Upper lobe of left lung (tissue), 6 donors: Measurements from ENCODE around the gene PHLPP2. TPM values are rescaled to one million over a fixed set of nuclear protein-coding genes. Genes with fewer than 3 reads are reported as not detected.
A peak's percentile ranks its signal among the peaks of the same experiment; 100 is the strongest.

Experiments
- ATAC-seq, 2 donors: fragments of 200-7000 bp; cut with Tn5 transposase; one replicate each; pipeline ENCODE4 v1.9.1; 2022; ENCODE audit warnings: mild to moderate bottlenecking in 2 of 2, moderate library complexity in 2 of 2; ENCODE audit not compliant: low FRiP score in 2 of 2
- DNase-seq, 2 donors: peaks; one replicate each; pipeline ENCODE4 v3.0.0-alpha.2; 2019 to 2020
- H3K27ac ChIP-seq, 4 donors: fragments of 200-600 bp; sonication (generic); one replicate each; pipeline ENCODE4 v1.5.1; 2016 to 2019
- H3K27me3 ChIP-seq, 4 donors: fragments of 200-600 bp; sonication (generic); one replicate each; pipeline ENCODE4 v1.5.1; 2017 to 2019
- H3K36me3 ChIP-seq, 4 donors: fragments of 200-600 bp; sonication (generic); one replicate each; pipeline ENCODE4 v1.5.1; 2016 to 2019
- H3K4me1 ChIP-seq, 4 donors: fragments of 200-600 bp; sonication (generic); one replicate each; pipeline ENCODE4 v1.5.1; 2018 to 2019
- H3K4me3 ChIP-seq, 4 donors: fragments of 200-600 bp; sonication (generic); one replicate each; pipeline ENCODE4 v1.5.1; 2017 to 2019; ENCODE audit warnings: mild to moderate bottlenecking in 2 of 4, moderate library complexity in 1 of 4
- H3K9me3 ChIP-seq, 4 donors: fragments of 200-600 bp; sonication (generic); one replicate each; pipeline ENCODE4 v1.5.1; 2018 to 2019
- CTCF ChIP-seq, 6 experiments: fragments of 450-650 bp in 4 of 6; fragments of 200-600 bp in 2 of 6; sonication (generic) in 2 of 6; IDR thresholded peaks; one replicate each; pipeline ENCODE4 v1.5.1; 2016 to 2019; ENCODE audit warnings: antibody characterized with exemption in 6 of 6
- EP300 ChIP-seq, 4 donors: sonication (generic); formaldehyde crosslinking; IDR thresholded peaks; one replicate each; pipeline ENCODE4 v1.5.1; 2017; ENCODE audit warnings: antibody characterized with exemption in 4 of 4, control low read depth in 2 of 4
- POLR2A ChIP-seq, 4 donors: fragments of 450-650 bp; IDR thresholded peaks; one replicate each; pipeline ENCODE4 v1.5.1; 2016 to 2017; ENCODE audit warnings: antibody characterized with exemption in 4 of 4, mild to moderate bottlenecking in 2 of 4
- POLR2AphosphoS5 ChIP-seq, 2 donors: sonication (generic); formaldehyde crosslinking; IDR thresholded peaks; one replicate each; pipeline ENCODE4 v1.5.1; 2017; ENCODE audit warnings: antibody characterized with exemption in 2 of 2
- WGBS, 2 donors: methylation state at CpG; one replicate each; pipeline ENCODE4 v1.1.5; 2017 to 2018; 5-methylcytosine and 5-hydroxymethylcytosine counted together
- total RNA-seq, 6 donors: library from RNA; depleted of rRNA in 4 of 6; stranded (reverse); fragments of >200 nt in 4 of 6; gene quantifications; one replicate each; pipeline versions ENCODE4 v1.1.0 to v1.2.1, GENCODE V29; 2016 to 2021
- donor health status: DM: no; HTN: no; CAD: no; lungs with moderate emphysema.
- donor health status: DM: no; HTN: yes; CAD: no; lungs with severe emphysema.

The PHLPP2 gene
- total RNA-seq, 6 donors from 2014 or later, result 4.2 to 12.6 (median 8.4) TPM

- WGBS, 2 donors, result 0 to 1% methylated on average over 11 to 64 of the region's 104 CpGs
- ATAC-seq, result peak; percentile 83 to 95
- Histone ChIP-seq H3K27ac (peak overlapping the region; percentile 85 to 95 (median 92)), H3K27me3 (peaks cover 0 to 8% (median 0%) of the 10 kb centered on the region in 4 donors), H3K36me3 (peaks cover 0 to 1% (median 0%) of the 10 kb centered on the region in 4 donors), H3K9me3 (no peaks in the 10 kb centered on the region), H3K4me3 (peak overlapping the region; percentile 50 to 95 (median 92)), H3K4me1 (peaks cover 7 to 28% (median 12%) of the 10 kb centered on the region in 4 donors)
- peak; percentile 83 to 97 for DNase-seq
- TF ChIP-seq POLR2A (IDR thresholded peaks at IDR 0.05) (peak in 2 of 4 donors; percentile 34 to 41), CTCF (IDR thresholded peaks at IDR 0.05) (peak in 5 of 6 experiments; percentile 13 to 45 (median 26)), POLR2AphosphoS5 (IDR thresholded peaks at IDR 0.05) (no peak), EP300 (IDR thresholded peaks at IDR 0.05) (no peak)
Observed at GRCh38 chr16:71723537-71724319, 773 bp downstream of the PHLPP2 start.

GRCh38 chr16:71722801-71723536 lies 1.5 kb downstream of the PHLPP2 start:
- H3K27me3 ChIP-seq, result peaks cover 0 to 8% (median 0%) of the 10 kb centered on the region in 4 donors
- peaks cover 7 to 28% (median 12%) of the 10 kb centered on the region in 4 donors for H3K4me1 ChIP-seq
- peak overlapping the region; percentile 64 to 95 (median 92) for H3K4me3 ChIP-seq
- H3K27ac ChIP-seq, result peak overlapping the region; percentile 85 to 95 (median 92)
- no peaks in the 10 kb centered on the region for H3K9me3 ChIP-seq
- no peaks in the 10 kb centered on the region for H3K36me3 ChIP-seq
- ATAC-seq (peak; percentile 75 to 77), DNase-seq (peak; percentile 74 to 90)
- TF ChIP-seq POLR2AphosphoS5 (IDR thresholded peaks at IDR 0.05), result peak in 1 of 2 donors; percentile 78
- TF ChIP-seq CTCF (IDR thresholded peaks at IDR 0.05), result peak in 1 of 6 experiments; percentile 10
- TF ChIP-seq POLR2A (IDR thresholded peaks at IDR 0.05), result peak in 1 of 4 donors; percentile 15
- TF ChIP-seq EP300 (IDR thresholded peaks at IDR 0.05), result no peak
- WGBS, 2 donors, result 2 to 3% methylated on average over 15 to 24 of the region's 59 CpGs

- DNase-seq (no peak), ATAC-seq (no peak)
- H3K9me3 ChIP-seq, result no peaks in the 10 kb centered on the region
- peaks cover 7 to 15% (median 12%) of the 10 kb centered on the region in 4 donors for H3K4me1 ChIP-seq
- H3K27me3 ChIP-seq, result peaks cover 0 to 8% (median 0%) of the 10 kb centered on the region in 4 donors
- H3K4me3 ChIP-seq, result no peak overlapping the region
- H3K27ac ChIP-seq, result no peak overlapping the region
- no peak for TF ChIP-seq POLR2A (IDR thresholded peaks at IDR 0.05)
- no peak for TF ChIP-seq EP300 (IDR thresholded peaks at IDR 0.05)
- no peak for TF ChIP-seq POLR2AphosphoS5 (IDR thresholded peaks at IDR 0.05)
- TF ChIP-seq CTCF (IDR thresholded peaks at IDR 0.05), result no peak
- 77 to 84% methylated on average over 8 of the region's 8 CpGs for WGBS, 2 donors
- H3K36me3 ChIP-seq, result no peaks in the 10 kb centered on the region
Observed at GRCh38 chr16:71721066-71721740, 3.3 kb downstream of the PHLPP2 start.

GRCh38 chr16:71712501-71712900 lies 12.0 kb downstream of the PHLPP2 start:
- TF ChIP-seq POLR2A (IDR thresholded peaks at IDR 0.05), result no peak
- no peak for TF ChIP-seq POLR2AphosphoS5 (IDR thresholded peaks at IDR 0.05)
- no peak for TF ChIP-seq EP300 (IDR thresholded peaks at IDR 0.05)
- no peak for TF ChIP-seq CTCF (IDR thresholded peaks at IDR 0.05)
- DNase-seq, result no peak
- no peak for ATAC-seq
- no peaks in the 10 kb centered on the region for H3K27me3 ChIP-seq
- no peaks in the 10 kb centered on the region for H3K4me1 ChIP-seq
- no peaks in the 10 kb centered on the region for H3K9me3 ChIP-seq
- no peak overlapping the region for H3K4me3 ChIP-seq
- peaks cover 0 to 6% (median 0%) of the 10 kb centered on the region in 4 donors for H3K36me3 ChIP-seq
- 84 to 88% methylated on average over 1 of the region's 1 CpG for WGBS, 2 donors
- H3K27ac ChIP-seq, result no peak overlapping the region
